IMR-90 (cell line): ENCODE measurements around the gene PPM1D. TPM values are rescaled to one million over a fixed set of nuclear protein-coding genes. Genes with fewer than 3 reads are reported as not detected.

Source experiments
- ATAC-seq: fragments of 200-7000 bp; cut with Tn5 transposase; 2 replicates; pipeline ENCODE4 v1.9.1; 2020; ENCODE audit warnings: low read depth, mild to moderate bottlenecking, moderate library complexity
- BruUV-seq: library from RNA; stranded (reverse); fragments of 400-500 nt; replicated peaks from 2 replicates; lab custom pipeline; 2021; lab: Mats Ljungman, UMichigan
- CTCF ChIA-PET: fragments of 300-600 bp; formaldehyde crosslinking; extraction: SDS; loops from one replicate; lab custom pipeline; 2021; ENCODE audit warnings: antibody characterized with exemption; lab: Yijun Ruan, JAX
- POLR2A ChIA-PET: fragments of 300-600 bp; sonication (Branson Sonifier 250); formaldehyde crosslinking; loops from one replicate; lab custom pipeline; 2022; ENCODE audit warnings: antibody characterized with exemption; ENCODE audit not compliant: unreplicated experiment; lab: Charles Lee
- DNase-seq: peaks from one replicate; pipeline ENCODE4 v3.0.0; 2013
- H2AFZ ChIP-seq: replicated peaks from 2 replicates; pipeline ENCODE3; 2013; ENCODE audit warnings: low read length, mild to moderate bottlenecking; ENCODE audit not compliant: poor library complexity
- H2AK5ac ChIP-seq: 2 replicates; pipeline ENCODE4 v1.6.1; 2013; ENCODE audit warnings: low read depth, low read length, inconsistent platforms
- H2AK9ac ChIP-seq: replicated peaks from 2 replicates; pipeline ENCODE3; 2013; ENCODE audit warnings: mild to moderate bottlenecking, low read depth, low read length, moderate library complexity; ENCODE audit not compliant: poor library complexity
- H2BK120ac ChIP-seq: 2 replicates; pipeline ENCODE4 v1.6.1; 2013; ENCODE audit warnings: low read depth, low read length, inconsistent platforms
- H2BK15ac ChIP-seq: 3 replicates; pipeline ENCODE4 v1.6.1; 2013; ENCODE audit warnings: low read depth, low read length, inconsistent platforms
- H2BK20ac ChIP-seq: 2 replicates; pipeline ENCODE4 v1.6.1; 2013; ENCODE audit warnings: low read depth, mild to moderate bottlenecking, inconsistent platforms, low read length, moderate library complexity
- H2BK5ac ChIP-seq: 2 replicates; pipeline ENCODE4 v1.6.1; 2013; ENCODE audit warnings: mild to moderate bottlenecking, low read depth, low read length, inconsistent platforms; ENCODE audit not compliant: poor library complexity, severe bottlenecking
- H3K14ac ChIP-seq: replicated peaks from 2 replicates; pipeline ENCODE4 v1.6.1; 2013; ENCODE audit warnings: low read depth, low read length, inconsistent platforms
- H3K18ac ChIP-seq: 2 replicates; pipeline ENCODE4 v1.6.1; 2013; ENCODE audit warnings: low read depth, low read length, control low read depth
- H3K23ac ChIP-seq: 2 replicates; pipeline ENCODE4 v1.6.1; 2013; ENCODE audit warnings: low read depth, low read length, inconsistent platforms
- H3K27ac ChIP-seq: 2 replicates; pipeline ENCODE4 v1.5.1; 2013; ENCODE audit warnings: mild to moderate bottlenecking, control low read depth, low read length; ENCODE audit not compliant: insufficient read depth
- H3K27me3 ChIP-seq: 2 replicates; pipeline ENCODE4 v1.6.1; 2013; ENCODE audit warnings: low read length; ENCODE audit not compliant: control insufficient read depth, insufficient read depth
- H3K36me3 ChIP-seq: 2 replicates; pipeline ENCODE4 v1.6.1; 2013; ENCODE audit warnings: low read length, mixed read lengths; ENCODE audit not compliant: control insufficient read depth, insufficient read depth
- H3K4ac ChIP-seq: 2 replicates; pipeline ENCODE4 v1.6.1; 2013; ENCODE audit warnings: low read depth, low read length, inconsistent platforms
- H3K4me1 ChIP-seq: 2 replicates; pipeline ENCODE4 v1.6.1; 2013; ENCODE audit warnings: low read length, mixed read lengths; ENCODE audit not compliant: control insufficient read depth, insufficient read depth
- H3K4me2 ChIP-seq: 2 replicates; pipeline ENCODE4 v1.6.1; 2013; ENCODE audit warnings: low read depth, mild to moderate bottlenecking, control low read depth, low read length, moderate library complexity
- H3K4me3 ChIP-seq: 2 replicates; pipeline ENCODE4 v1.5.1; 2013; ENCODE audit warnings: low read depth, mild to moderate bottlenecking, control low read depth, low read length, moderate library complexity; ENCODE audit not compliant: insufficient read depth
- H3K56ac ChIP-seq: 2 replicates; pipeline ENCODE4 v1.6.1; 2013; ENCODE audit warnings: low read length, inconsistent platforms; ENCODE audit not compliant: insufficient read depth; ENCODE audit errors: extremely low read depth
- H3K79me1 ChIP-seq, 2 experiments: 2 replicates each; pipeline ENCODE4 v1.6.1; 2013; ENCODE audit warnings: low read length in 2 of 2, inconsistent platforms in 1 of 2, low read depth in 1 of 2
- H3K9ac ChIP-seq: 2 replicates; pipeline ENCODE4 v1.6.1; 2013; ENCODE audit warnings: low read depth, low read length, control low read depth
- H3K9me1 ChIP-seq: 2 replicates; pipeline ENCODE4 v1.6.1; 2013; ENCODE audit warnings: low read length, inconsistent platforms; ENCODE audit not compliant: insufficient read depth
- H3K9me3 ChIP-seq: 2 replicates; pipeline ENCODE4 v1.6.1; 2013; ENCODE audit warnings: low read length; ENCODE audit not compliant: control insufficient read depth, insufficient read depth
- H4K20me1 ChIP-seq: 2 replicates; pipeline ENCODE4 v1.6.1; 2013; ENCODE audit warnings: low read length, inconsistent platforms; ENCODE audit not compliant: insufficient read depth
- H4K5ac ChIP-seq: 2 replicates; pipeline ENCODE4 v1.6.1; 2013; ENCODE audit warnings: mild to moderate bottlenecking, low read depth, low read length, control low read depth
- H4K8ac ChIP-seq, 2 experiments: 2 replicates each; pipeline ENCODE4 v1.6.1; 2013; ENCODE audit warnings: low read depth in 2 of 2, low read length in 2 of 2, control low read depth in 1 of 2, inconsistent platforms in 1 of 2
- H4K91ac ChIP-seq: 2 replicates; pipeline ENCODE4 v1.6.1; 2013; ENCODE audit warnings: low read depth, low read length, inconsistent platforms; ENCODE audit not compliant: insufficient read depth
- CTCF ChIP-seq: conservative IDR thresholded peaks from 2 replicates; pipeline ENCODE4 v1.5.1; 2012; ENCODE audit warnings: mild to moderate bottlenecking, low read depth, low read length, improper control_type of control experiment
- FOS ChIP-seq: fragments of 150-350 bp; IDR thresholded peaks from 2 replicates; pipeline ENCODE4 v1.6.1; 2016; ENCODE audit warnings: low read depth, low read length
- MAZ ChIP-seq: IDR thresholded peaks from 2 replicates; pipeline ENCODE4 v1.6.1; 2012; ENCODE audit warnings: low read depth, mild to moderate bottlenecking, low read length, improper control_type of control experiment, moderate library complexity, borderline replicate concordance
- WGBS, 2 experiments: methylation state at CpG; one replicate each; pipeline versions ENCODE4 v1.1.5 to v1.1.7; 2013; ENCODE audit warnings: missing lambda C conversion rate in 2 of 2; ENCODE audit not compliant: insufficient read length in 1 of 2; ENCODE audit errors: extremely low coverage in 2 of 2; 5-methylcytosine and 5-hydroxymethylcytosine counted together
- dilution Hi-C: fragments of 300-500 bp; cut with HindIII; formaldehyde crosslinking; loops from one replicate; pipeline ENCODE4 v1.14.3; 2018; ENCODE audit warnings: low sequenced_read_pairs; ENCODE audit not compliant: unreplicated experiment
- in situ Hi-C: fragments of 300-500 bp; cut with MboI; formaldehyde crosslinking; loops from 3 replicates; pipeline ENCODE4 v1.14.3; 2019; ENCODE audit warnings: low sequenced_read_pairs, inconsistent platforms, mixed read lengths
- intact Hi-C: fragments of 100-400 bp; cut with micrococcal nuclease; formaldehyde crosslinking; loops from 2 replicates; pipeline ENCODE4 v1.10.0; 2022
- polyA plus RNA-seq, 3 experiments: library from polyadenylated mRNA; depleted of rRNA; stranded (reverse); fragments of >200 nt; gene quantifications; 2 replicates each; pipeline ENCODE4 v1.2.3, GENCODE V29; 2012; ENCODE audit warnings: low replicate concordance in 1 of 3
- total RNA-seq: library from RNA; depleted of rRNA; stranded (reverse); fragments of >200 nt; gene quantifications from 2 replicates; pipeline ENCODE4 v1.2.3, GENCODE V29; 2012

PPM1D gene
- total and polyA plus RNA-seq, 2 of the 4 experiments (the other 2 are of a cell fraction) = 5.5 to 16.1 TPM

DNA sequence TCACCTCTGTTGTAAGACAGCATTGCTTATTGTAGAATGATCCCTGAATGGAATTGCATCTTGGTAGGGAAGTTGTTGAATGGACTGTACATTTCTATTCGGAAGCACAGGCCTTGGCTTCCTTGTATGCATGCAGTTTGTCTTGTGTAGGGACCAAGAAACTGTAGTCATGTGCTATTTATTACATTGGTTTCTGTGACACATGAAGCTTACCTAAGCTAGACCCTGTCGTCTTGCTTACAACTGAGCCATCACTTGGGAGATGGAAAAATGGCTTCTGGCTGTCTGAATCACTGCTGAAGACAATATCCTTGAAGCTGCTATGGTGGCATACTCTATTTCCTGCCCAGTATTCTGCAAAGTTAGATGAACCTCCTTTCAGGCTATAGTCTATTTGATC is 29.1 kb downstream of the PPM1D start:
- ATAC-seq (no peak), DNase-seq (no peak)
- H3K4ac ChIP-seq = no peak overlapping the region
- peaks cover 5% of the 10 kb centered on the region; the same call in 1 of the 2 replicates for H4K20me1 ChIP-seq
- H2BK15ac ChIP-seq = no peak overlapping the region
- dilution Hi-C loops = no loop called here
- no TSS peak for BruUV-seq
- no peak overlapping the region for H2AFZ ChIP-seq
- H3K23ac ChIP-seq = no peak overlapping the region
- H3K9ac ChIP-seq = no peak overlapping the region
- ChIA-PET POLR2A (no interaction called here), CTCF (no interaction called here)
- WGBS, 2 experiments = 100% methylated on average over 1 of the region's 2 CpGs; no CpG with 5 or more reads in 1 of the 2 experiments
- H3K4me2 ChIP-seq = no peak overlapping the region
- H3K4me3 ChIP-seq = no peak overlapping the region
- H3K27me3 ChIP-seq = no peaks in the 10 kb centered on the region
- no peak overlapping the region for H3K27ac ChIP-seq
- intact Hi-C loops = no loop called here
- H3K9me1 ChIP-seq = peaks cover 10% of the 10 kb centered on the region; the same call in 1 of the 2 replicates
- no peak overlapping the region for H3K56ac ChIP-seq
- TF ChIP-seq FOS = no peak
- TF ChIP-seq CTCF = no peak
- no peak for TF ChIP-seq MAZ
- no peak overlapping the region; the same call in 1 of the 2 replicates for H4K5ac ChIP-seq
- H2BK120ac ChIP-seq = no peak overlapping the region
- peaks cover 2% of the 10 kb centered on the region for H3K4me1 ChIP-seq
- H3K9me3 ChIP-seq = no peaks in the 10 kb centered on the region
- H2AK9ac ChIP-seq = no peak overlapping the region
- in situ Hi-C loops = loop anchor here (25.0 kb wide), 1 partner anchor 492 kb away; the partner anchor contains the start of gene CA4
- no peak overlapping the region for H2BK20ac ChIP-seq
- no peak overlapping the region for H3K14ac ChIP-seq
- H2AK5ac ChIP-seq = no peak overlapping the region
- no peak overlapping the region for H4K8ac ChIP-seq
- H3K18ac ChIP-seq = no peak overlapping the region
- no peak overlapping the region for H2BK5ac ChIP-seq
- H4K91ac ChIP-seq = no peak overlapping the region
- H3K79me1 ChIP-seq = peaks cover 30 to 62% of the 10 kb centered on the region in 2 experiments
- H3K36me3 ChIP-seq = peaks cover 14% of the 10 kb centered on the region
